ENCODE results near the gene STX4. TPM values are rescaled to one million over a fixed set of nuclear protein-coding genes. Genes with fewer than 3 reads are reported as not detected.

The STX4 gene
- total RNA-seq, 2 donors from 2014 or later, result 17.1 to 23.8 TPM

DNA sequence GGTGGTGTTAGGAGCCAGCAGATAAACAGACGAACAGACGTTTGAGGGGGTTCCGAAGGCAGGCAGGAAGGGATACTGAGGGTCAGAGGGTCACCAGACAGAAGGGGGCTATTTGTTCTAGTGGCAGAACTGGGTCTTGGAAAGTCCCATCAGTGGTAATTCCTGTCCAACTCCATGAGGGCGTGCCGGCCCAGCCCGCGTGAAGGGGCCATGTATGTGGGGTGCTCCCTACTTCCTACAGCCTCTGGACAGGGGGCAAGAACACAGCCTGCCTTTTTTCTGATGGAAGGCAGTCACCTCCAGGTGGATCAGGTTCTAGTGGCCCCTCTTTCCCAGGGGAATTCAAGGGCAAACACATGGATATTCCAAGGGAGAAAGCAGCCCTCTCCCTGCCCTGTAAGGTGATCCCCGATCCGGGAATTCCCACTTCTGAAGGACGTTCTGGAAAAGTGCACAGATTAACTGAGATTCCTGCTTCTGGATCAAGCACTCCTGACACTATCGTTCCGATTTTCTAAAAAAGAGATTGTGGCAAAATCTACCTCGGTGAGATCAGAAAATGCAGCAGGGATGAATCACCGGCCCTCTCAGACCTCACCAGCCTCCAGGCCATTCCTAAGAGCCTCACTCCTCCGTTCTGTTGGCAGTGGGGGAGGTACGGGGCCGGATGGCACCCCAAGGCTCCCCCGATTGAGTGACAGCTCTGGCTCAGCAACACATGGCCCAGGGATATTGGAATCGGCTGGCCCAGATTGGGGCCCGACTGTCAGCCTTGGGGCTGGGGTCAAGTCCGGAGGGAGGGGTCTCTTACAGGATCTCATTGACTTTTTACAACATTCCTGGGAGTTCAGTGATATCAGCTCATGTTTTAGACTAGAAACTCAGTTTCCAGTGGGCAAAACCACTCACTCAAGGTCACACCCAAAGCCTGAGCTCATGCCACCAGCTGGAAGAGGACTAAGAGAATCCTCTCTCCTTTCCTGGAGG is 35.3 kb upstream of the STX4 start:
- H3K27ac ChIP-seq, result peak overlapping the region; percentile 68 to 71
- no peaks in the 10 kb centered on the region for H3K36me3 ChIP-seq
- TF ChIP-seq CTCF (IDR thresholded peaks at IDR 0.05), result no peak
- H3K9me3 ChIP-seq, result no peaks in the 10 kb centered on the region
- peaks cover 0 to 25% of the 10 kb centered on the region in 2 donors for H3K4me1 ChIP-seq
- DNase-seq (ENCODE audit: low spot score), result no peak
- H3K4me3 ChIP-seq, result peak overlapping the region; percentile 48 to 58
- no peaks in the 10 kb centered on the region for H3K27me3 ChIP-seq

GRCh38 chr16:30998852-30999761 is 34.3 kb upstream of the STX4 start:
- no peak for TF ChIP-seq CTCF (IDR thresholded peaks at IDR 0.05)
- peak; percentile 69 for DNase-seq (ENCODE audit: low spot score)

GRCh38 chr16:31000671-31001382 is 32.5 kb upstream of the STX4 start:
- DNase-seq (ENCODE audit: low spot score), result no peak
- no peaks in the 10 kb centered on the region for H3K36me3 ChIP-seq

More at GRCh38 chr16:30998852-30999761, 34.3 kb upstream of the STX4 start:
- H3K4me3 ChIP-seq, result no peak overlapping the region
- no peaks in the 10 kb centered on the region for H3K27me3 ChIP-seq
- peak overlapping the region; percentile 68 to 71 for H3K27ac ChIP-seq
- no peaks in the 10 kb centered on the region for H3K36me3 ChIP-seq
- H3K9me3 ChIP-seq, result no peaks in the 10 kb centered on the region
- H3K4me1 ChIP-seq, result peaks cover 0 to 25% of the 10 kb centered on the region in 2 donors

DNA sequence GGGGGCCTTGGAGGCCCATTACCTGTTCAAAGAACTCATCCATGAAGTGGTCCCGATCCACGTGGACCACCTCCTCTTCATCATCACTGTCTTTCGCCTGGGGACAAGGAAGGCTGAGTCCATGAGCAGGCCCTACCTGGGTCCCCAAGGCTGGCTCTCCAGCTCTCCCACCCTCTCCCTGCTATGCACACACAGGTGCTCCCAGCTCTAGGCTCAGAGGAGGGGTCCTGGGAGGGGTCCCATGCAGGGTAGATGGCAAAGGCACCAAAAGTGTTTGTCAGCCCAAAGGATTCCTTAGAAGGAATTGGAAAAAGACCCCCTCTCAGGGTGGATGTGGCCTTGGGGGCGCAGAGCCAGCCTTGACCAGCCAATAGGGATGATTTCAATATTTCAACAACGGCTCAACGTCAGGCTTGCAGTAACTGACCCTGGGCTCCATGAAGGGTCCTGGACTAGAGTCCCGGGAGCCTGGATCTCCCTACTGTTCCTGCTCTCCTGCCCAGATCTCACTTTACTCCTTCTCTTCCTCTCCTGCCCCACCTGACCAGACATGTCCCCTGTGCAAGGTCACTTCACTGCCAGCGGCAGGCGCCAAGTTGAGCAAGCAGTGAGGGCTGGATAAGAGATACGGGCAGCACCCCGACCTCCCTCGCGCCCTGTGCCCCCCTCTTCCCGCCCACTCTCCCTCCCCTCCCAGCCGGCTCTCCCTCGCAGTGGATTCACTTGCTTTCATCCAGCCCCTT is 31.7 kb upstream of the STX4 start:
- H3K4me3 ChIP-seq, result no peak overlapping the region
- DNase-seq (ENCODE audit: low spot score), result no peak
- no peak overlapping the region for H3K27ac ChIP-seq
- H3K9me3 ChIP-seq, result no peaks in the 10 kb centered on the region
- H3K4me1 ChIP-seq, result peaks cover 0 to 20% of the 10 kb centered on the region in 2 donors
- TF ChIP-seq CTCF (IDR thresholded peaks at IDR 0.05), result no peak
- no peaks in the 10 kb centered on the region for H3K27me3 ChIP-seq
- no peaks in the 10 kb centered on the region for H3K36me3 ChIP-seq

More at GRCh38 chr16:31000671-31001382, 32.5 kb upstream of the STX4 start:
- TF ChIP-seq CTCF (IDR thresholded peaks at IDR 0.05), result no peak
- no peak overlapping the region for H3K4me3 ChIP-seq
- H3K4me1 ChIP-seq, result peaks cover 0 to 25% of the 10 kb centered on the region in 2 donors
- H3K27me3 ChIP-seq, result no peaks in the 10 kb centered on the region
- H3K9me3 ChIP-seq, result no peaks in the 10 kb centered on the region
- H3K27ac ChIP-seq, result no peak overlapping the region

Data from right atrium auricular region (tissue), 2 donors.